Ovary (tissue), 3 donors: ENCODE results near the gene CYB561.

Experiments
- CTCF ChIP-seq, 3 donors: fragments of 450-650 bp in 2 of 3; fragments of 200-600 bp in 1 of 3; IDR thresholded peaks; one replicate each; pipeline versions ENCODE4 v1.5.1 to v1.8.0; 2016 to 2022; ENCODE audit warnings: antibody characterized with exemption in 3 of 3, mild to moderate bottlenecking in 1 of 3
- POLR2A ChIP-seq: fragments of 450-650 bp; IDR thresholded peaks from one replicate; pipeline ENCODE4 v1.6.1; 2017; ENCODE audit warnings: antibody characterized with exemption, mild to moderate bottlenecking, moderate library complexity
- donor health status: DM: no; HTN: no; CAD: no.

GRCh38 chr17:63492940-63493339 lies 46.8 kb upstream of the CYB561 start:
- TF ChIP-seq CTCF (IDR thresholded peaks at IDR 0.05), result no peak
- no peak for TF ChIP-seq POLR2A
